SK-N-DZ (cell line): ENCODE results near the gene FILIP1L.

Experiments used
- DNase-seq: peaks from one replicate; pipeline ENCODE4 v3.0.0-alpha.2; 2015; ENCODE audit warnings: low spot score

FILIP1L gene

GRCh38 chr3:99953596-99953995, 160.7 kb downstream of the FILIP1L start:
- DNase-seq, result no peak

GRCh38 chr3:99952306-99952705, 162.0 kb downstream of the FILIP1L start:
- no peak for DNase-seq

DNA sequence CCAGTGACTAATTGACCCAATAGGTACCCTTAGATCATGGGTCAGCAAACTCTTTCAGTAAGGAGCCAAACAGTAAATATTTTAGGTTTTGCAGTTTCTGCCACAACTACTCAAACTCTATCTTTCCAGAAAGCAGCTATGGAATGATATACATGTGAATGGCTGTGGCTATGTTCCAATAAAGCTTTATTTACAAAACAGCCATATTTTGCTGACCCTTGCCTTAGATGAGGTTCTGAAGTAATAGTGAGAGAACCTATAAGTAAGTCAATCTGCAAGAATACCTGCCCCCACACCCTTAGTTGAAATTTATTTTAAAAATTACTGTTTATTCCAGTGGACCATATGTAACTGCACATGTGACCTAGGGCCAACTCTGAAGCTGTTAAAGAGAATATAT, 162.6 kb downstream of the FILIP1L start:
- DNase-seq, result no peak

- DNase-seq, result no peak
Measured at GRCh38 chr3:99950921-99951320, 163.4 kb downstream of the FILIP1L start.

GRCh38 chr3:99949956-99950670, 164.2 kb downstream of the FILIP1L start:
- DNase-seq, result no peak

DNA sequence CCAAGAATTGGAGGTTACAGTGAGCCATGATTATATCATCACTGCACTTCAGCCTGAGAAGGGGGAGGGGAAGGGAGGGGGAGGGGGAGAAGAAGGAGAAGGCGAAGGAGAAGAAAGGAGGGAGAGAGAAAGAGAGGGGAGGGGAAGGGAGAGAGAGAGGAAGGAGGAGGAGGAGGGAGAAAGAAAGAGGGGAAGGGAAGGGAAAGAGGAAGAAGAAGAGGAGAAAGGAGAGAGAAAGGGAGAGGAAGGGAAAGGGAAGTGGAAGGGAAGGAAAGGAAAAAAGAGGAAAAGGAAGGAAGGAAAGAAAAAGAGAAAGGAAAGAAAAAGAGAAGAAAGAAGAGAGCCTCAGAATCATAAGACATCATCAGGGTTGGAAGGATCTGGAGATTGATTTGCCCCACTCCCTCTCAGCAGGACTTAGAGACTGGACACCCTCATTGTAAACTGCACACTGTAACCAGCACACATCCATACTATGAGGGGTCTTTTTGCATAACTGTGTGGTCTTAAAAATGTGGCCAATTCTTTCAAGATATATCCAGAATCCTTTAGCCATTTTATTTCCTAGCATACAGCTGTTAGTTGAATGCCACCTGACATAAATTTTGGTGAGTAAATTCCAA, 165.7 kb downstream of the FILIP1L start:
- no peak for DNase-seq

- DNase-seq, result no peak
Measured at GRCh38 chr3:99947356-99947755, 166.9 kb downstream of the FILIP1L start.

- no peak for DNase-seq
Measured at GRCh38 chr3:99945328-99945995, 168.8 kb downstream of the FILIP1L start.

DNA sequence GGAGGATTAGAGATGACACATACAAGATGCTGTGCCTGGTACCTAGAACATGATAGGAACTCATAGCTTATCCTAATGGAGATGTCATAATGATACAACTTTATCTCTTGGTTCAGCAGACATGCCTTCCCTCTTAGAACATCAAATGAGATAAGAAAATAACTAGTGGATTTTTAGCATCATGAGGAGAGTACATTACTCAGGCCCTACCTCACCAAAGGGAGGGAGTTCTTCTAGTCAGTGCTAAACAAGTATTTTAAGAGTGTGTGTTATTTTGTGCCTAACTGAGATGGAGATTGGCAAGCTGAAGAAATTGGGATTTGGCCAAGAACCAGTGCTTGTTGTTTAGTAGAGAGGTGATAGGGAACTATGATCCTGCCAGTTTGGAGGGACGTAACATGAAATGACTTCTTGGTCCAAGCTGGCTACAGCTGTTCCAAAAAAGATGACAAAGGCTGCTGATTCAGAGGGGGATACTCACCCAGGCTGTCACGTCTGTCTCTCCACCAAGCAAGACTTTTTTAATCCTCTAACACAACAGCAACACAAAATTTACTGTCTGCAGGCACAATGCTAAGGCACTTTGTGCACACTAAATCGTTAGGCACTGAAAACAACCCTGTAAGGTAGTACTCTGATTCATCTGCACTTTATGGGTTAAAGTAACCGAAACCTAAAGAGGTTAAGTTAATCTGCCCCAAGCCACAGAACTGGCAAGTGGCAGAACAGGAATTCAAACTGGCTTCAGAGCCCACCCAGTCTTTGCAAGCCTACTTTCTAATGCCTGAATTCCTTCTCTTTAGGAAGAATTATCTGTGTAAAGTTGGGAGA, 170.2 kb downstream of the FILIP1L start:
- no peak for DNase-seq

GRCh38 chr3:99941211-99941610, 173.1 kb downstream of the FILIP1L start:
- no peak for DNase-seq

GRCh38 chr3:99940350-99940749, 174.0 kb downstream of the FILIP1L start:
- DNase-seq, result no peak

- DNase-seq, result no peak
Measured at GRCh38 chr3:99939876-99940275, 174.4 kb downstream of the FILIP1L start.

- DNase-seq, result no peak
Measured at GRCh38 chr3:99938270-99938911, 175.9 kb downstream of the FILIP1L start.

DNA sequence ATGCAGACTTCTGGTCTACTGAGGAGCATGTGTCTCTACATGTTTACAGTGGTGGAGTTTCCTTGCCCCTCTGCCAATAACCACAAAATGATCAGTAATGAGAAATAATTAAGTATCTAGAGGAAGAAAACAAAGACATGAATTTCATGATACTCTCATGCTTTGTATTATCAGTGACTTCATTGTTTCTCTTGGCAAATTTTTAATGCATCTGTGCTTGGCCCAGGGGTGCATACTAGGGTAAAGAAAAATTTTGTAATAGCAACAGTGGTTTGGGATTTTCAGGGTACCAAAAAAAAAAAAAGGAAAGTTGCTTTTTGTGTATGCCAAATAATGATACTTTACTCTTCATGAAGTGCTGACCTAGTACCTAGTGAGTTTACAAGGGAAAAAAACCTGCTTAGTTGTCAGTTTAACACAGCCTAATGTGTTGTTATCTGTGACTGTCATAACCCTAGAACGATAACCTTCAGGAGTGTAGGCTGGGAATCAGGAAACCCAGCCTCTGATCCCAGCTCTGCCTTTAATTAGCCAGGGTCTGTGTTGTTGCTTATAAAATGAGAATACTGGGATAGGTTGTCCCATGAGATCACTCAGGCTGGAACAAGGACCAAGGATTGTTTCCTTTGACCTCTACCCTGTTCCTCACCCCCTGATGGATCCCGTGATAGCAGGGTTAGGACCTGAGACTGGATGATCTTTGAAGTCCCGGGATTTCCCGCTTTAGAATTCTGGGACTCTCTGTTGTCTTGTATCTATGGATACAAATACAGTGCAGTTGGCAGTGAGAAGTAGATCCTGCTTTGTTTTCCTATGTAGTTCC, 179.1 kb downstream of the FILIP1L start:
- no peak for DNase-seq

DNA sequence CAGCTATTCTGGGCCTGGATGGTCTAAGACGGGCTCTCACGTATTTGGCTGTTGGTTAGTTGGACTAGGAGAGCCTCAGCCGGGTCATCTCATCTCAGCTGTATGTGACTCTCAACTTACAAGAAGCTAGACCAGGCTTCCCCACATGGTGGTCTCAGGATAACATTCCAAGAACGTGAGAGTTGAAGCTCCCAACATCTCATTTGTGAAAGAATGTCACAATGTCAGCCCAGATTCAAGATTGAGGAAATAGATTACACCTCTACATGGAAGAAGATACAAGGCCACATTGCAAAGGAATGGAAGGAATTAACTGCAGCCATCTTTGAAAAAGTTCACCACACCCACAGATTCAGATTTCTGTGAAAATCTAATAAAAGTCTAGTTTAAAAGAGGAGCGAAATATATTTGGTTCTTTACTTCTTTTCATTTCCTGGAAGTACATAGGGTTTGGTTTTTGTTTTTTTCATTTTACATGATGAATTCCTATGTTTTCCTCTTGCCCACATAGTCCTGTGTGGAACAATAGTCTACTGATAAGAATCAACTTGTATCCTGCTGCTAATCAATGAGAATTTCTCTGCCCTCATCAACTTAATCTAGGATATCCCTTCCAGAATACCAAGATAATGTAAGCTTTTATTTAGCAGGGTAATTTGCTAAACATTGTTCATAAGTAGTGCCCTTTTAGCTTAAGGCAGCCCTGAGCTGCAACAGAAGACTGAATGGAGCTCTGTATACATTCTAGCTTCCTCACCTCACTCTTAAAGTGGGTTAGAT, 180.1 kb downstream of the FILIP1L start:
- DNase-seq, result no peak

- no peak for DNase-seq
Measured at GRCh38 chr3:99931059-99931458, 183.2 kb downstream of the FILIP1L start.

GRCh38 chr3:99929745-99930139, 184.6 kb downstream of the FILIP1L start:
- no peak for DNase-seq

GRCh38 chr3:99928771-99929744, 185.2 kb downstream of the FILIP1L start:
- DNase-seq, result no peak
